ENCODE measurements around the gene VASN.
A peak's percentile ranks its signal among the peaks of the same experiment; 100 is the strongest.
"Not testable (repeated sequence)": the region's sequence is repeated elsewhere in the genome, so short reads cannot be mapped to it uniquely, and the experiment has no call there.

Gene VASN

GRCh38 chr16:4385066-4385788 is 13.6 kb downstream of the VASN start:
- no peak for DNase-seq (ENCODE audit: low spot score)

DNA sequence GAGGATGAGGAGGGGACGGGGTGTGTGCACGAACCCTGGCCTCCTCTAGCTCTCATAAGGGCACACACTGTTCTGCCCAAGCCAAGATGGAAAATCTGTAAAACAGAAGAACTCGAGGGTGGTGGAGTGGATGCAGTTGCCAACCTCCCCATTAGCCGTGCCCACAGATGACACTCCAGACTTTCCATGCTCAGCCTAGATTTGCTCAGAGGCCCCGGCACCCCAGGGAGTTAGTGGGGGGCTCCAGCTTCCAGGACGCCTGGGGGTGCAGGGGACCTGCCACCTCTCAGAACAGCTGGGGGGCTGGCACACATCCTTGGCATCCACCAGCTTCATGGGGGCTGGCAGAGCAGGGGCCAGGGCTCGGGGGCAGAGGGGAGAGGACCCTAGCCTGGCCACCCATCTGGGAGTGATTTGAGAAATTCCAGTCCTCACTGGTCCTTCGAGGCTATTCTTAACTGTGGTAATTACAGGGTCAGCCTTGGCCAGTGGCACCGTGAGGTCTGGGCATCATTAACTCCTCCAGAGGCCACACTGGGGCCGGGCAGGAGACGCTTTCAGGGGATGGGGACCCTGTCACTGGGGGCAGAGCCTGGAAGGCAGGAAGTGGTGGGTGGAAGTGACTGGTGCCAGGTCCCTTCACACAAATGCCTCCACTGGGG is 14.3 kb downstream of the VASN start:
- no peak for DNase-seq (ENCODE audit: low spot score)

GRCh38 chr16:4386451-4386805 is 14.8 kb downstream of the VASN start:
- DNase-seq (ENCODE audit: low spot score) = no peak

GRCh38 chr16:4386951-4387565 is 15.4 kb downstream of the VASN start:
- no peak for DNase-seq (ENCODE audit: low spot score)

- no peak for DNase-seq (ENCODE audit: low spot score)
Measured at GRCh38 chr16:4387781-4388180, 16.1 kb downstream of the VASN start.

GRCh38 chr16:4388271-4389021 is 16.8 kb downstream of the VASN start:
- no peak for DNase-seq (ENCODE audit: low spot score)

- DNase-seq (ENCODE audit: low spot score) = no peak
Measured at GRCh38 chr16:4389051-4389955, 17.7 kb downstream of the VASN start.

GRCh38 chr16:4390266-4391260 is 18.9 kb downstream of the VASN start:
- DNase-seq (ENCODE audit: low spot score) = peak; percentile 72

GRCh38 chr16:4391631-4392381 is 20.2 kb downstream of the VASN start:
- peak; percentile 88 for DNase-seq (ENCODE audit: low spot score)

DNA sequence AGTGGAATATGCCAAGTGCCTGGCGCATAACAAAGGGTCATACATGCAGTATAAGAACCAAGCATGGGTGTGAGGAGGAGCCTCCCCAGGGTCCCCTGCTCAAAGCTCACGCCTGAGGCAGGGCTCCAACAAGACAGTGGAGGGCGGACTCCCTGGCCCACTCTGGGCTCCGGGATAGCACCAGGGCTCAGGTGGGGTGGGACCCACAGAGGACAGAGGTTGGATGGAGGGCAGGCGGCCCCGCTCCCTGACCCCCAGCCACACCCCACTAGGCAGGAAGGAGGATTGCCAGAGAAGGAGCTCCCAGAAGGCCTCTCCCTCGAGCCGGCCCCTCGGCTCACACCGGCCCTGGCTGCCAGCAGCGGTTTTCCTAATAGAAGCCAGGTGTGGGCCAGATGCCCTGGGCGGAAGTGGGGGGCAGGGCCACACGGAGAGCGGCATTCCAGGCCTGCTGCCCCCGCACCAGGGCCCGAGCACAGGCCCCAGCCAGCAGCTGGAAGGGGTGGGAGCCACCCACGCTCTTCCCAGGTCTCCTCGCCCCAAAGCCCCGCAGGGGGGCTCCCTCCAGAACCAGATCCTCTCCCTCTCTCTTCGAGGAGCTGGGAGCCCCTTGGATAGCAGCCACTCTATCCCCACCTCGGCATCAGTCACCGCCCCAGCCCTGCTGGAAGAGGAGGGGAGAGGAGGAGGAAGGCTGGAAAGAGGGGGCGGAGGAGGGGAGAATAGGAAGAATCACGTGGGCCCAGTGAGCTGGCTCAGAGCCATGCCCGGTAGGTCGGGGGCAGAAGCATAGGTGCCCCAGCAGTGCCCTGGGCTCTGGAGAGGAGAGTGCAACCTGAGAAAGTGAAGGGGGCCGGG is 21.0 kb downstream of the VASN start:
- peak; percentile 90 for DNase-seq (ENCODE audit: low spot score)

- DNase-seq (ENCODE audit: low spot score) = no peak
Measured at GRCh38 chr16:4393240-4393600, 21.6 kb downstream of the VASN start.

DNA sequence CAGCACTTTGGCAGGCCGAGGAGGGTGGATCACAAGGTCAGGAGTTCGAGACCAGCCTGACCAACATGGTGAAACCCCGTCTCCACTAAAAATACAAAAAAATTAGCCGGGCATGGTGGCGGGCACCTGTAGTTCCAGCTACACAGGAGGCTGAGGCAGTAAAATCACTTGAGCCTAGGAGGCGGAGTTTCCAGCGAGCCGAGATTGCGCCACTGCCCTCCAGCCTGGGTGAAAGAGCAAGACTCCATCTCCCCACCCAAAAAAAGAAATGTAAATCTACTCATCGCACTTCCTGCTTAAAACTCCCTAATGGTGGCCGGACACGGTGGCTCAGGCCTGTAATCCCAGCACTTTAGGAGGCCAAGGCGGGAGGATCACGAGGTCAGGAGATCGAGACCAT is 22.2 kb downstream of the VASN start:
- DNase-seq (ENCODE audit: low spot score) = not testable (repeated sequence)

DNA sequence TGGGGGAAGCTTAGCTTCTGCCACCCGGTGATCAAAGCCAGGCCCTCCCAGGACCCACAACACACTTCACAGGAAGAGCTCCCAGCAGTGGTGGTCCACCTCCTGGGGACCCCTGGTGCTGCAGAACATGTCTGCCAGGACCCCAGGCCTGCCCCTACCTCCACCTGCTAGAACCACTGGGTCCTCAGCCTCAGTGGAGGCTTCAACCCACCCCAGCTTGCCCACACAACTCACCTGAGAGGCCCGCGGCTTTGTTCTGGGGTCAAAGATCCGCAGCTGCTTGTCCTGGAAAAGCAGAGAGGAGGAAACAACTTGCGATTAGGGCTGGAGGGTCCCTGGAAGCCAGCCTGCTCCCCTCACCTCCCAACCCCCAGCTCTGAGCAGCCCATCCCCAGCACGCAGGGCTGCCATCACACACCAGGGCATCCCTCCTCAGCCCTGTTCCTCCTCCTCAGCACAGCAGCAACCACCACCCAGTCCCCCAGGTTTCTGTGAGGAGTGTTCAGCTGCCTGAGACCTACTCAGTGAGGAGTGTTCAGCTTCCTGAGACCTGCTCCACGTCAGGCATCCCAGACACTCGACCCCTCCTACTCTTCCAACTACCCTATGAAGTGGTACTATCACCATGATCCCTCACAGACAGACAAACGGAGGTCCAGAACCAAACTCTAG is 23.5 kb downstream of the VASN start:
- no peak for DNase-seq (ENCODE audit: low spot score)

GRCh38 chr16:4399001-4399730 is 27.5 kb downstream of the VASN start:
- DNase-seq (ENCODE audit: low spot score) = no peak

- no peak for DNase-seq (ENCODE audit: low spot score)
Measured at GRCh38 chr16:4401094-4401501, 29.4 kb downstream of the VASN start.

- no peak for DNase-seq (ENCODE audit: low spot score)
Measured at GRCh38 chr16:4401510-4401909, 29.9 kb downstream of the VASN start.

- peak; percentile 93 for DNase-seq (ENCODE audit: low spot score)
Measured at GRCh38 chr16:4402439-4403132, 30.9 kb downstream of the VASN start.
